RPMI7951 (cell line): ENCODE results near the gene LIFR. TPM values are rescaled to one million over a fixed set of nuclear protein-coding genes. Genes with fewer than 3 reads are reported as not detected.

Experiments
- DNase-seq: peaks from one replicate; pipeline ENCODE4 v3.0.0-alpha.2; 2012; ENCODE audit warnings: low read depth
- total RNA-seq: library from RNA; depleted of rRNA; stranded (reverse); fragments of >200 nt; shearing (Covaris generic); gene quantifications from 2 replicates; pipeline ENCODE4 v1.2.3, GENCODE V29; 2014

Gene LIFR
- total RNA-seq, 1 experiment from 2014 or later: 5.5 TPM

DNA sequence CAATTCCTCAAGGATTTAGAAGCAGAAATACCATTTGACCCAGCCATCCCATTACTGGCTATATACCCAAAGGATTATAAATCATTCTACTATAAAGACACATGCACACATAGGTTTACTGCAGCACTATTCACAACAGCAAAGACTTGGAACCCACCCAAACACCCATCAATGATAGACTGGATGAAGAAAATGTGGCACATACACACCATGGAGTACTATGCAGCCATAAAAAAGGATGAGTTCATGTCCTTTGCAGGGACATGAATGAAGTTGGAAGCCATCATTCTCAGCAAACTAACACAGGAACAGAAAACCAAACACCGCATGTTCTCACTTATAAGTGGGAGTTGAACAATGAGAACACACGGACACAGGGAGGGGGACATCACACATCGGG, 39.8 kb downstream of the LIFR start:
- peak; percentile 17 for DNase-seq

DNA sequence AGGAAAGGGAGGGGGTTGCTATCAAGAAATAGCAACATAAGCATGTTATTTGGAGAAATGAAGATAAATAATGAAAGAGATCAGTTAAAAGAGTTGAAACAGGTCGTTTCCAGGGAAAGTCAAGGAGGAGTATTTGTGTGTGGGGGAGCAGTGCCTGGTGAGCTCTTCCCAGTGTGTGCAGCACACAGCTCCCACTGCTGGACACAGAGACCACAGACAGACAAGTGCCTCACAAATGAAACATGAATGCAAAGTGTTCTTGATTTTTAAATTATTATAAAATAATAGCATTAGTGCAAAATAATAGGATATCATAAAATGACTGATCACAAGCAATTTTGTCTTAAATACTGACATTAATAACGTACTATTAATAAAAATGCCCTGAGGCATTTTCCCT, 40.8 kb downstream of the LIFR start:
- DNase-seq: peak; percentile 46

DNA sequence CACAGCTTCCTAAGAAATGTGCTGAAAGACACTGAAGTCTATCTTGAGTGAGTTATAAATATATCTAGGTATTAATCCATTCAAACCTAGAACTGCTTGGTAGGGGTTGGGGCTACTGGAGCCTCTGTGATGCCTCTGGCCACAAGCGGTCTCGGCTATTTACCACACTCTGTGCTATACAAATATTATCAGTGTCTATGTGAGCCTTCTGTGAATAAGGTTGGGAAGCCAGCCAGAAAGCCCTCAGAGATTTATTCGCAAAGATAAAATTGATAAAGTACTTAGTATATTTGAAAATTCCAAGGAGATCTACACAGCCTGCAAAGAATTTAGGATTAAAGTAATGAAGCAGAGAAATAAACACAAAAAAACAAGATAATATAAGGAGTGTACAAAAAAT, 41.4 kb downstream of the LIFR start:
- no peak for DNase-seq

DNA sequence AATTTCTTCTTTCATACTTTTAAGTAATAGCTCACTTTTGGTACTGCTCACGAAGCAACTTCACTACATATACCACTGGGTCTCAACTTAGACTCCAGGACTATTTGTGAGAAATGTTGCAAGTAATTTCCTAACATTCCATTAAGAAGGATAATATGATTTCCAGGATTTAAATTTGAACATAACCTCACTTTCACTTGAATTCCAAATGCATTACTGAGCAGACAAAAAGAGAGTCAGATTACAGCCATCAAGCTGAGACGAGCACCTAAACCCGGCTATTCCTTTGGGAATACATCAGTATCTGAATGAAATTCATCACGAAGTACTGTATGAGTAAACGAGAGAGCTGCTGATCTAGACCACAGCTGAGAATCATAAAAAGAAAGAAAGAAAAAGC, 47.3 kb downstream of the LIFR start:
- DNase-seq: peak; percentile 52

DNA sequence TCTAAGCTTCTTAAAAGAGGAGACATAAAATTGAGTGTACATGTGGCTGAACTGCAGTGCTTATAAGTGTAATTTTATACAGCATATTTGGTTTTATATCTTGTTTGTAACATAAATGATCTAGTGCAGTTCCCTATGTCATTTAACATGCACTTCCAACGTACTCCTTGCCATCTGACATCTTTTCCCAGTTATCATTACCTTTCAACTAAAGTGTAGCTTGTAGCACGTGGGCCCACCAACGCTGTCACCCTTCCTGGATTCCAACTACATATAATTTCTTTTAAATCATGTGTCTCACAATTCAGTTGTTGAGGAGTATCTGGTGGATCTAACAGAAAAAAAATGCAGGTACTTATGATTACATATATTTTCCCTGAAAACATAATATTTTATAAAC, 50.1 kb downstream of the LIFR start:
- no peak for DNase-seq

DNA sequence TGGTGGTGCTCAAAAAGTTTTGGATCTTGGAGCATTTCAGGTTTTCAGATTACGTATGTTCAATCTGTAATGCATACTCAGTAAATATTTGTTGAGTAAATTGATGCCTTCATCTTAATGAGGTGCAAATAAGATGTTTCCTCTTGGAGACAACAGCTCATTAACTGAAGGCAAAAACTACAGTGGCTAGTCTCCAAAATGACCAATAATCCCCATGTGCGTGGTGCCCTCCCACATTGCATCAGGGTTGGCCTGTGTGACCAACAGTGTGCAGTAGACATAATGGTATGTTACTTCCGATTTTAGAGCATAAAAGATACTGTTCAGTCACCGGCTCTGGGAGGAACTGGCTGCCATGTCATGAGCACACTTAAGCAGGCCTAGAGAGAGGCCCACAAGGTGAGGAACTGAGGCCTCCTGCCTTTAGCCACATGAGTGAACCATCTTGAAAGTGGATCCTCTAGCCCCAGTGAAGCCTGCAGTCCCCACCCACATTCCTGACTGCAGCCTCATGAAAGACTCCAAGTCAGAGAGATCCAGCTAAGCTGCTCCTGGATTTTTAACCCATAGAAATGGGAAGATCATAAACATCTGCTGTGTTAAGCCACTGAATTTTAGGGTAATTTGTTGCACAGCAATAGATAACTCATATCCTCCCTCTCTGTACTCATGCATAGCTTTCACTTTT, 55.7 kb downstream of the LIFR start:
- DNase-seq: peak; percentile 62

DNA sequence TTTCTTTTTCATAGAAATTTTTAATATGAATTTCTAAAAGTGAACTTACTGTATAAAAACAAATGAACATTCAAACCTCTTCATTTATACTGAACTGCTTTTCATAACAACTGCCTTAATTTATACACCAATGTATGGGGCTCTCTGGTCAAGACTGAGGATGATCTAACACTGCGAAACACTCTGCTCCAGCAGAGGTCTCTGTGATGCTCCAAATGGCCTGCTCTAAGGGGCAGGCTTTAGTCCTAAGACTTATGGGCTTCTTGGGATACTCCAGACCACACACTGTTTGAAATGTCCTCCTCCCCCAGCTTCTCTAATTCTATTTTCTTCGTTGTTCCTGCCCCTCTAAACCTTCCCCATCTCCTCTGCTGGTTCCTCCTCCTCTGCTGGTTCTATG, 58.5 kb downstream of the LIFR start:
- peak; percentile 20 for DNase-seq

DNA sequence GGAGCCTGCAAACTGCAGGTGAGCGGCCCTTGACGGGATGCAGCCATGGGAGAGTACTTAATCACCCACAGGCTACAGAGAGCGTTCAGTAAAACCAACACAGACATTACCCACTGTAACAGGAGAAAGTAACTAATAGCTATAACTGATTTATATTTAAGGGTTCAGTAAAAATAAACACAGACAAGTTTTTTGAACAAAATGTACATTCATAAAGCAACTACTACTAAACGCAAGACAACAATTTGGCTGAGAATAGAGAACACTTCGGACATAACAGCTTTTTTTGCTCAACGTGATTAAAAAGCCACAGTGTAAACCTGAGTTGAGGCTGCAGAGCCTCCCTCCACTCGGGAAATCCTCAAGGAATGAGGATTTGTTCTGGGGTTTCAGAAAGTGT, 61.7 kb downstream of the LIFR start:
- no peak for DNase-seq

DNA sequence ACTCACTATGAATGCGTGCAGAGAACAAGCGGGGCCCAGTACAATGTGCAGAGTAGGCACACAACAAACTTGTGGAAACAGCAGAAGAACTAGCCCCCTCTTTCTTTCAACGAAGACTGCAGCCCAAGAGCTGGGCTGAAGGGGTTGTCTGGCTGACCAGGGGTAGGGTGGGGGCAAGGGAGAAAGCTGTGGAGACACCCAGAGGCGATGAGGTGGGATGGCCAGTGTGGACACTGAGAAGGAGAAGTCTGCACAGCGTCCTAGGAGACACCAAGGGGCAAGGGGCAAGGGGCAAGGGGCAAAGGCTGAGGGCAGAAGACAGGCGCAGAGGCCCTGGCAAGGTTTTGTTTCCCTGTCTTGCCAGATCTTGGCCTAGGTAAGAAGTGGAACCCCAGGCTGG, 62.3 kb downstream of the LIFR start:
- no peak for DNase-seq

DNA sequence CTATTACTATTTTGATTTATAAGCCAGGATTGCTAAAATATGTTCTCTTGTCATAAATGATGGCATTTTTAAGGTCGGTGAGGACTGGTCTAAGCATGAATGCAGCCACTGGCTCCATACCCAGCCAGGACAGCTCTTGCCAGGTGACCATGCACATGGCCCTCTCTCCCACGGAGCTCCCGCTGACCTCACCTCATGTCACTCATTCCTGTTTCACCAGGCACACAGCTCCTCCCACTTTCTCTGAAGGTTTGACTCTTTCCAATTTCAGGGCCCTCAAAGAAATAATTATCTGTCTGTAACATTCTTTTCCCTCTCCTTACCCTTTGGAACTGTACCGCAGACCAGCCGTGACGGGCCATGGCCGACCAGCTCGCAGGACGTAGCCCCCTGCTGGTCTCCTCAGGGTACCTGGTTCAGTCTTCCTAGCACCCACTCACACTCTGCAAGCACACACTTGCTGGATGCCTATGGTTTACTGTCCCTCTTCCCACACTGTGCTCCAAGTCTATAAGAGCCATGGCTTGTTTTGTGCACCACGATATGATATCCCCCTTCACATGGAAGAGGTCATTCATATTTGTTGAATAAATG, 72.5 kb downstream of the LIFR start:
- no peak for DNase-seq

DNA sequence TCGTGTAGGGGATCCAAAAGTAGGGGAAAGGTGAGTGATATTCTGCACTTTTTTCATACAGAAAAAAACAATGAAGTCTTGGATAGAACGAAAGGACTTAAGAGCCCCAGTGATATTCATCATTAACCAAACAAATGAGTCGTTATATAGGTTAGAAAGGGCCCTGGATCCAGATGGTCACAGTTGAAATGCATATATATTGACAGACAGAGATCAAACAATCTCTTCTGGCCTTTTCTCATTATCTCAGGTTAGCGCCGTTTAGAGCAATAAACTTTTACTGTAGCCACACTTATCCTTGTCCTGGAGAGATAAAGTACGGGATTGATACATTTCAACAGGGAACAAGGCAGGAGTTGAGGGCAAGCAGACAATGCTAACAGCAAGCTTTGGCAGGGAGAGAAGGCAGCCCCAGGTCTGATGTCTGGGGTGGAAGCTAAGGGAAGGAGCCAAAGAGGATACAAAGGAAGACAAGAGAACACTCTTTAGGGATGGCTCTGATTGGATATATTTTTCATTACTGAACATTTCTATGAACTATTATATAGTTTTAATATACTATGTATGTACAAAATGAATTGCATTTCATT, 77.0 kb downstream of the LIFR start:
- DNase-seq: no peak

DNA sequence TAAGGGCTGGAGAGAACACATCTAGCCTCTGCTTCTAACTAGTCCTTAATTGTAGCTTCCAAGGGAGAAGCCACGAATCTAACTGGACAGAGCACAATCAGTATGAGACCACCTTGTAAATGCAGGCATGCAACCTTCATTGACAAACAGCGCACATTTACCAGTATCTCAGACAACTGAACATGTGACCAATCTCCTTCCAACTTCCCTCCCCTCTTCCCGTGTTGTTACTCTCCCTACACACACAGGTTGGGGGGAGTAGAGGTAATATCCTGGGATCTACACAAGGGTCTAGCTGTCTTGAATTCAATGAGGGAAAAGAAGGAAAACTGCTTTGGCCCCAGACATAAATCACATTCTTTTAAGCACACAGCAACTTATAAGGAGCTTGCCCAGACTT, 77.6 kb downstream of the LIFR start:
- DNase-seq: no peak

DNA sequence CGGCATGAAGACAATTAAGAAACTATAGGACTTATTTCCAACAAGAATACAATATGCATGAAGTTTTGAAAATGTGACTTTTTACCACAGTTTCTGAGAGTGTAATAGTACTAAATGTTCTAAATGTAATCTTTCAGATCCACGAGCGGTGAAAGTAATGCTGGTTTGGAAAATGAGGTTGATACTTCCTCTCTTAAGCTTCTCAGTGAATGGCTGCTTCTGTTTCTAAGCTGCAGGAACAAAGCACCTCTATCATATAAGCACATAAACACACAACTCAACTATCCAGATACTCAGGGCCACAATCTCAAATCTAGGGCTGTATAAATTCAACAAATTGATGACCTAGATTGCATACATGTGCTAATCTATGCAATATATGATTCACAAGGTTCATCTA, 78.3 kb downstream of the LIFR start:
- DNase-seq: no peak

DNA sequence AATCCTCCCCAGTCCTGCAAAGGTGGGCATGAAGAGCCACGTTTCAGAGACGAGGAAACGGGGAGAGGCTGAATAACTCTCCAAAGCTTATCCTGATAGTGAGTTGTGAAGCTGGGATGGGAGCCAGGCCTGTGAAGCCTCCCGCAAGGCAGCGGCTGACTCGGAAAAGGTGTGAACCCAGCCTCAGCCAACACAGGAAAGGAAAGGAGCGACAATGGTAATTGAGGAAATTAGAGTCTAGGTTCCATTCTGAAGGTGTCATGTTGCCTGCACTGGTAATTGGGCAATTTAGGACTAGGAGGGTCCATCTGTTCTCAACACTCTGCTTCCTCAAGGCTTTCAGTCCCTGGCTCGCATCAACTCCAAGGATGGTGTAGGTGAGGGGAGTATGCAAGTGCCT, 83.4 kb downstream of the LIFR start:
- DNase-seq: no peak

DNA sequence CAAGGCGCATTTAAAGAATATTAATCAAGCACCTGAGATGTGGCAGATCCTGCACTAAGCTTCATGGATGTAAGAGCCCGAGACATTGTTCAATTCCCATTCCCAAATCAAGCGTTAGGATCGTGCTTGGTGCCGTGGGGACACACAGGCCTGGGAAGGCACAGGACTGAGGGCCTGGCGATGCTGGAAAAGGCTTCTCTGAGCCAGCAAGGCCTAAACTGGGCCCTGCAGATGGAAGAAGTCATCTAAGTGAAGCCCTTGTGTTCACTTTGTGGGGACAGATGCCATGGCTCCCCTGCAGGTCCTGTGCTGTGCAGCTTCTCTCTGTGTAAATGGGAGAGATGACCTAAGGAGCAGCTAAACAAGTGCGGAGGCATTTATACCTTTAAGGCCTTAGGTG, 83.9 kb downstream of the LIFR start:
- DNase-seq: no peak

DNA sequence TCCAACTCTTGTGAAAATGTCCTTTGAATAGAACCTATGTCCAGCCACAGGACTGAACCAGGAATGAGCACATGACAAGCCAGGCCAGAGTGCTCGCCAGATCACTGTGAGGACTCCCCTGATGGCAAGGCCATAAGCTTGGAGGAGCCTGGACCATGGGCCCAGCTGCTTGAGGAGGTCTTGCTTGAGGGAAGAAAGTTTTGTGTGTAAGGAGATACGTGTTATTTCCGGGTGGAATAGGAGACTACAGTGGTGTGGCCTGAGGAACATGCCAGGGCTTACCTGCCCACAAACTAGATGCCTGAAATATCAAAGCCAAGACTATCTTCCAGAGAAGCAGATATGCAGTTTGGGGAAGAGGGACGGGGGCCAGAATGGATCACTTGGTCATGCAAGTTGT, 84.7 kb downstream of the LIFR start:
- DNase-seq: no peak

DNA sequence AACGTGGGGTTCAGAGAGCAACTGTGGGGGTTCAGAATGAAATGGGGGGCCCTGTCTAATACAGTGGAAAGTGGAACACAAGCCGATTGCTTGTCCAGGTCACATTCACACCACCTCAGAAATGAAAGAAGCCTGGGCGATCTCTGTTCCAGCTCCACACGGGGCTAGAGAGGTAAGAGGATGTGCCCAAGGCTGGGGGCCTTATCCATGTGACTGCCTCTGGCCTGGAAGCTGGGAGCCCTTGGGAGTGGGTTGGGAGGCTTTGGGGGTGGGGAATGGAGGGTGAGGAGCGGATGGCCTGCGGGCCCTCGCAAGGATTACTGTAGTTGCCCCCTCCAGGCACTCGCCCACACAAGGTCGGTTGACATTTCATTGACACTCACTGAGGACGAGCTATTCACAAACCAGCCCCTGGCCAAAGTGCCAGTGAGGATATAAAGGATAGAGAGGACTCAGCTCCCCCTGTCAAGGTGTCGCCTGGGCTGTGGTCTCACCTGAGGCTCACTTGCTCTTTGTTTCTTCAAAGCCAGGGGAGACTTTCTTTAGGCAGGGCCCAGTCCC, 86.7 kb downstream of the LIFR start:
- no peak for DNase-seq

DNA sequence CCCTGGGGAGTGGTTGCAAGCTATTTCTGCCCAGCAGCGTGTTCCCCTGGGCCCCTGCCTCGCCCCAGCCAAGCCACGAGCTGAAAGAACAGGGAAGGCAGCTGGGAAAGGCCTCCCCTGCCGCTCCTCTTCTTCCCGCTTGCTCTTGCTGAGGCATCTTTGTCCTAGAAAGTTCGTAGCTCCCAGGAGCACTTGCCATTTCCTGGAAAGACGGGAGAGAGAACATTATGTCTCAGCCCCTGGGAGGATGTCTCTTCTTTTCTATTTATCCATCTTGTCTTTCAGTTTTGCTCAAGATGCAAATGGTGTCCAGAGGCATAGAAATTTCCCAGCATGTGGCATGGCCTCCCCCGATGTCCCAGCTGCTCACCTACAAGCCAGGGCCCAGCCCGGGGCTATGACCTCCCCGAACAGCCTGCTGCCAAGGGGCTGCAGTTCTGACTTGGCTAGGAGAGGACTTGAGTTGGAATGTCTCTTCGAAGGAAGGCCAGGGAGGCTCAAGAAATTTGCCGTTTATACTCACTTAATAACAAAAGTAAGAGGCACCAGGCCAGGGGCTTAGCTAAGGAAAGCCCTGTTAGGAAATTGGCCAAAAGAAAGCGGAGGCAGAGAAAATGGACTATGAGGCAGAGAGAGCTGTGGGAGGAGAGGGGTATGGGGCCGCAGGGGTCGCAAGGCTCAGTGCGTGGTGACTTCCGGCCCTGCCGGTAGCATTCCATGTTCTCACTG, 87.3 kb downstream of the LIFR start:
- DNase-seq: no peak

DNA sequence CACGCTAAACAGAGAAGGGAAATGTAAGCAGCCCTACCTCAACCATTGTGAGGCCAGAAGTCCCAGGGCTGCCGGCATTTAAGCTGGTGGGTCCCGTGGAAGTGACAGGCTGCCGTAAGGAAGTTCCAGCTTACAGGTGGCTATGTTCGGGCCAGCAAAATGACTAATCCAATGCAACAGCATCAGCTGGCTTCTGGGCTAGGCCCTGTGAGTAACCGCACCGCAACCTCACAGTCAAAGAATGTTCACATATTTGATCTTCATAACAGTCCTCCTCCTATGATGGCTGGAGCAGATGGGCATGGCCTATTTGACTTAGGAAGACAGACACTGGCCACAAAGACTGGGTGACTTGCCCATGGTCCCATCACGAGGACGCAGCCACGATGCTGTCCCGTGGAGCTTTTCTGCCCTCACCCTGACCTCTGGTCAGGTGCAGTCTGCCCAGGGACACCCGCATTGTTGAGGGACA, 88.2 kb downstream of the LIFR start:
- peak; percentile 91 for DNase-seq

DNA sequence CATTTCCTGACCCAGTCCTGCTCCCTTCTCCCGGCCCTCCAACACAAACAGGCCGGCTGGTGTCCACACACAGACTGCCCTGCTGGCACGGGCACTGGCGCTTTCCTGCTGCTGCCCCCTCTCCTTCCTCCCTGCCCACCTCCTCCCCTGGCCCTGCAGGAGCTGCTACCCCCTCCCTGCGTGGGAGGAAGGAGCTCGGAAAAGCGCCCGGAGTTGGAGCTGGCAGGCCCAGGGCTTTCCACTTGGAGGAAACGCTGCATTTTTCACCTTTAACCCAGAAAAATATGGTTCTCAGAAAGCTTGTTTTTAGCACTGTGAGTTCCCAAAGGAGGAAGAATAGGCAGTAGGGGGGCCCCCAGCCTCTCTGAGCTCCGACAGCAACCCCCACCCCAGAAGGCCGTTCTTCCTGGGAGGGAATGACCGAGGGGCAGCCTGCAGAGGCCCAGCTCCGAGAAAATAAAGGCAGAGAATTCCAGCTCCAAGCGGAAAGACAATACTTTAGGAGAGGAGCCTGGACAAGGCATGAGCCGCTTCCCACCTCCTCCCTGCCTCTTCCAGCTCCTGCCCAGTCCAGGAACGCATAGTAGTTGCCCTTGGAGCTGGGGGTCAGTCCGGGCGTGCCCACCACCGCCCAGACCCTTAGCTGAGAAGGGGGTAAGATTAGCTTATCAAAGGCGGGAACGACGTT, 88.9 kb downstream of the LIFR start:
- no peak for DNase-seq

DNA sequence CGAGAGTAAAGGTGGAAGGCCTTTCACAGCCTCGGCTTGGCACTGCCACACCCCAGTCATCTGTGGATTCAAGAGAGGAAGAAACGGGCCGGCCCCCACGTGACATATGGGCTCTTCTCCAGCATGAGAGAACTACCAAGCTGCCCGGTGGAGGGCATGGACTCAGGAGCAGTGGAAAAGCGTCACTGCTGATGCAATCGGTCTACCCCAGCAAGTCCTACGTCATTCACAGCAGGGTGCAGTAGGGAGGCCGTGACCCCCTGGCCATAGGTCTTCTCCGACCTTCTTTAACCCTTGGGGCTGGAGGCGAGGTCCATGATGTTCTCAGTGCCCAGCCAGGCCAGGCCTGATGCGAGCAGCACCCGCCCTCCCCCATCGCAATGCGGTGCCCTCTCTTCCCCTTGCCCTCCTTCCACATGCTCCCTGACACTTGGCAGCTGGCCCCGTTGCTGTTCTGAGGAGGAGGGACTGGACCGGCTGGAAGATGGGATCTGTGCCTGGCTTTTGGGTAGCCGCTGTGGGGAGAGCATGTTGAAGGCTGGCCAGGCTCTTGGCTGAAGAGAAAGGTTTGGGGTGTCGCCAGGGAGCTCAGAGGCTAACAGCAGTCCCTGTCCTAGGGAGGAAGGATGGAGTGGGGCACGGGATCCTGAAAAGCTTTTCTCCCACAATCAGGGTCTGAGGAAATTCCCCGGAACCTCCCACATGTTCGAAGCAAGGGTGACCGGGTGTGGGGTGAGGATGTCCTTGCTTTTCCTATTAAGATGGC, 89.8 kb downstream of the LIFR start:
- no peak for DNase-seq
